Measurements from ENCODE around the gene CHDH.

CHDH gene

DNA sequence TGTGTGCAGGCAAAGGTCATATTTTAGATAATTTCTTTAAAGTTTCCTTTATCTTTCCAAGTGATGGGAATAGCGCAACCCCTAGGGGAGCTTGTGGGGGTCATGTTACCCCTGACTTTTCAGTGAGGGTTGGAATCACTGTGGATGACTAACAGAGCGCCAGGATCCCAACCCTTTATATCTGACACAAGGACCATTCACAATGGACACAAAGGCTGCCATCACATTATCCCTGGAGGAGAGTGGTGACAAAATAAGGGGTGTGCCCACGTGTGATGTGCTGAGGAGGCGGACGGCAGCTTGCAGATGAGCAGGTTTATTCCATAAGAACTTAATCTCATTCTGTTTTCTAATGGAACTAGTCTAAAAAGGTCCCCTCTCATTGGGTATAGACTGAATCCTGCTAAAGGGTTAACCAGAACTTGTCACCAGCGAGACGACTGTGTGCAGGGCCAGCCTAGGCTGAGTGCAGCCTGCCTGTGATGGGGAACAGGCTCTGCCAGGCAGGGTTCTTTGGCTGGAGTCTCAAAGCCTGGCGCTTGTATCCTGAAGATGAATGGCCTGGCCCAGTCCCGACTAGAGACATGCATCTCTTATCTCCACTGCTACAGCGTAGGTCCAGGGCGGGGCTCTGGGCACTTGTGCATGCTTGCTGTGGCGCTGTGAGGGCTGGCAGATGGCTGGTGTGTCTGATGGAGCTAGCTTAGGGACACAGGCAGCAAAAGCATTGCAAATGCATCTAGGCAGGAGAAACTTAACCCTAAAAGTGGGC, 50.2 kb downstream of the CHDH start:
- no peaks in the 10 kb centered on the region for H3K9me2 ChIP-seq (replicated peaks; ENCODE audit: control insufficient read depth, low read length)
- no peaks in the 10 kb centered on the region for H3K79me2 ChIP-seq (ENCODE audit: control insufficient read depth, low read length)
- no peak overlapping the region for H3K27ac ChIP-seq (ENCODE audit: low read depth, low read length)
- H3K9me3 ChIP-seq (ENCODE audit: control insufficient read depth, insufficient read depth, low read length), result no peaks in the 10 kb centered on the region
- TF ChIP-seq EZH2phosphoT487 (IDR thresholded peaks at IDR 0.05; ENCODE audit: borderline replicate concordance, low read length) (no peak), CTCF (IDR thresholded peaks at IDR 0.05; ENCODE audit: low read depth, low read length, poor library complexity, severe bottlenecking) (no peak)
- no peak overlapping the region for H3K4me3 ChIP-seq (ENCODE audit: low read length)
- no peaks in the 10 kb centered on the region for H3F3A ChIP-seq (ENCODE audit: control insufficient read depth, insufficient read depth)
- H4K20me1 ChIP-seq (ENCODE audit: control insufficient read depth, insufficient read depth, low read depth, low read length), result no peaks in the 10 kb centered on the region
- no peaks in the 10 kb centered on the region for H3K36me3 ChIP-seq (ENCODE audit: control insufficient read depth, low read length)
- H3K4me1 ChIP-seq (ENCODE audit: control insufficient read depth, low read length), result no peaks in the 10 kb centered on the region
- H3K27me3 ChIP-seq (ENCODE audit: control insufficient read depth, low read length), result no peaks in the 10 kb centered on the region
- H3K4me2 ChIP-seq (ENCODE audit: low read length), result no peak overlapping the region

DNA sequence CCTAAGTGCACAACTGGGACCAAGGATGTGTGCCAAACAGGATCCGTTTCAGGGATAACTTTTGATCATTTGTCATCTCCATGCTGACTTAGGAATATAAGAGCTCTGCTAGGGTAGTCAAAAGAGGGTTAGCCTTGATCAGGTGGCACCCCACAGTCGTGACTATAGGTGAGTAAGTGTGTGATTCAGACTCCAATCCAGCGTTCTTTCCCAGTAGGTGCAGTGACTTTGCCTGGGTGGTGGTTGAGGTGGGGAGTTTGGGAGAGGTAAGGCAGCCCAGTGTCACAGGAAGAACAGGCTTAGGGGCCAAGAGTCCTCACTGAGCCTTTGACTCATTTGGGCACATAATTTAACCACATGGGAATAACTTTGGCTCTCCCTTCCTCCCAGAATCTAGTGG, 51.0 kb downstream of the CHDH start:
- no peaks in the 10 kb centered on the region for H3K9me3 ChIP-seq (ENCODE audit: control insufficient read depth, insufficient read depth, low read length)
- H3K27ac ChIP-seq (ENCODE audit: low read depth, low read length), result no peak overlapping the region
- TF ChIP-seq CTCF (IDR thresholded peaks at IDR 0.05; ENCODE audit: low read depth, low read length, poor library complexity, severe bottlenecking) (no peak), EZH2phosphoT487 (IDR thresholded peaks at IDR 0.05; ENCODE audit: borderline replicate concordance, low read length) (no peak)
- no peaks in the 10 kb centered on the region for H3K4me1 ChIP-seq (ENCODE audit: control insufficient read depth, low read length)
- no peak overlapping the region for H3K4me2 ChIP-seq (ENCODE audit: low read length)
- no peak overlapping the region for H3K4me3 ChIP-seq (ENCODE audit: low read length)
- no peaks in the 10 kb centered on the region for H4K20me1 ChIP-seq (ENCODE audit: control insufficient read depth, insufficient read depth, low read depth, low read length)
- H3K27me3 ChIP-seq (ENCODE audit: control insufficient read depth, low read length), result no peaks in the 10 kb centered on the region
- no peaks in the 10 kb centered on the region for H3K9me2 ChIP-seq (replicated peaks; ENCODE audit: control insufficient read depth, low read length)
- H3F3A ChIP-seq (ENCODE audit: control insufficient read depth, insufficient read depth), result no peaks in the 10 kb centered on the region
- no peaks in the 10 kb centered on the region for H3K79me2 ChIP-seq (ENCODE audit: control insufficient read depth, low read length)
- H3K36me3 ChIP-seq (ENCODE audit: control insufficient read depth, low read length), result no peaks in the 10 kb centered on the region

DNA sequence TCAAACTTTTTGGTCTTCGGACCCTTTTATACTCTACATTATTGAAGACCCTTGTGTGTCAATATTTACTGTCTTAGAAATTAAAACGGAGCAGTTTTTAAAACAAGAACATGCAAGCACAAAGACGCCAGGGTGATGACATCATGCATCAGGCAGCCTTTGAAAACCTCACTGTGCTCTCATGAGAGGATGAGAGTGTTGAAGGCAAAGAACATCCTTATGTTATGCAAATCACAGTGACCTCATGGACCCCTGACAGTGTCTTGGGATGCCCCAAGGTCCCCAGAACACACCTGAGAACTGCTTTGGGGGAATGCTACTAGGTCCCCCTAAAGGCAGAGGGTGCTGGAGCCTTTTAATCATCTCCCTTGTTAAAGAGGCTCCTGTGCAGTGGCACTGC, 51.6 kb downstream of the CHDH start:
- Histone ChIP-seq H3K4me1 (ENCODE audit: control insufficient read depth, low read length) (no peaks in the 10 kb centered on the region), H3K4me3 (ENCODE audit: low read length) (no peak overlapping the region), H3K4me2 (ENCODE audit: low read length) (no peak overlapping the region), H3K27ac (ENCODE audit: low read depth, low read length) (no peak overlapping the region), H3K27me3 (ENCODE audit: control insufficient read depth, low read length) (no peaks in the 10 kb centered on the region), H3K9me2 (replicated peaks; ENCODE audit: control insufficient read depth, low read length) (no peaks in the 10 kb centered on the region), H3K79me2 (ENCODE audit: control insufficient read depth, low read length) (no peaks in the 10 kb centered on the region), H3F3A (ENCODE audit: control insufficient read depth, insufficient read depth) (no peaks in the 10 kb centered on the region), H3K36me3 (ENCODE audit: control insufficient read depth, low read length) (no peaks in the 10 kb centered on the region), H4K20me1 (ENCODE audit: control insufficient read depth, insufficient read depth, low read depth, low read length) (no peaks in the 10 kb centered on the region), H3K9me3 (ENCODE audit: control insufficient read depth, insufficient read depth, low read length) (no peaks in the 10 kb centered on the region)
- TF ChIP-seq CTCF (IDR thresholded peaks at IDR 0.05; ENCODE audit: low read depth, low read length, poor library complexity, severe bottlenecking) (no peak), EZH2phosphoT487 (IDR thresholded peaks at IDR 0.05; ENCODE audit: borderline replicate concordance, low read length) (no peak)
